HCT116 (cell line): ENCODE data around the gene GZF1. TPM values are rescaled to one million over a fixed set of nuclear protein-coding genes. Genes with fewer than 3 reads are reported as not detected.

Experiments
- ATAC-seq: fragments of 200-7000 bp; cut with Tn5 transposase; 2 replicates; pipeline ENCODE4 v1.9.1; 2020; ENCODE audit warnings: mild to moderate bottlenecking, moderate library complexity
- BruUV-seq: library from RNA; stranded (reverse); fragments of 400-500 nt; replicated peaks from 2 replicates; lab custom pipeline; 2021; lab: Mats Ljungman, UMichigan
- CTCF ChIA-PET: fragments of 300-600 bp; sonication (Branson Sonifier 250); formaldehyde crosslinking; loops from one replicate; lab custom pipeline; 2021; ENCODE audit warnings: antibody characterized with exemption; lab: Charles Lee
- POLR2A ChIA-PET: fragments of 300-600, 350-600 bp; sonication (Branson Sonifier 250); formaldehyde crosslinking; loops from one replicate; lab custom pipeline; 2021; ENCODE audit warnings: antibody characterized with exemption; lab: Charles Lee
- RAD21 ChIA-PET, 2 experiments: fragments of 300-600 bp; sonication (Branson Sonifier 250); formaldehyde crosslinking; loops; one replicate each; lab custom pipeline; 2023; ENCODE audit warnings: low total read pairs in 2 of 2; ENCODE audit not compliant: uncharacterized antibody in 2 of 2, unreplicated experiment in 2 of 2, low non-redundant PET in 1 of 2; lab: Charles Lee
- DNase-seq: peaks from one replicate; pipeline ENCODE4 v3.0.0-alpha.2; 2010; ENCODE audit warnings: low read depth, low spot score
- H2AFZ ChIP-seq: fragments of 200-600 bp; shearing (Covaris generic), sonication (generic); 2 replicates; pipeline ENCODE4 v1.6.1; 2017; ENCODE audit warnings: low read depth, mixed run types, mixed read lengths, antibody characterized with exemption, low read length; ENCODE audit not compliant: poor library complexity, severe bottlenecking
- H3K27ac ChIP-seq: 2 replicates; pipeline ENCODE4 v1.5.1; 2012; ENCODE audit warnings: low read depth, low read length
- H3K27me3 ChIP-seq: fragments of 200-600 bp; sonication (generic); 2 replicates; pipeline ENCODE4 v1.6.1; 2016; ENCODE audit warnings: mixed run types, low read length, mixed read lengths; ENCODE audit not compliant: insufficient read depth
- H3K36me3 ChIP-seq, 2 experiments: fragments of 200-500 bp in 1 of 2; fragments of 200-600 bp in 1 of 2; sonication (Bioruptor generic) in 1 of 2; sonication (generic) in 1 of 2; 2 replicates each; pipeline versions ENCODE4 v1.5.1 to v1.6.1; 2014 to 2016; ENCODE audit warnings: low read length in 2 of 2, inconsistent platforms in 1 of 2, mixed read lengths in 1 of 2, mixed run types in 1 of 2; ENCODE audit not compliant: insufficient read depth in 2 of 2, control insufficient read depth in 1 of 2
- H3K4me1 ChIP-seq, 2 experiments: fragments of 200-600 bp in 1 of 2; sonication (generic) in 1 of 2; 2 replicates each; pipeline versions ENCODE4 v1.5.1 to v1.6.1; 2012 to 2017; ENCODE audit warnings: low read length in 2 of 2, inconsistent platforms in 1 of 2, mild to moderate bottlenecking in 1 of 2, mixed read lengths in 1 of 2, mixed run types in 1 of 2, moderate library complexity in 1 of 2; ENCODE audit not compliant: insufficient read depth in 2 of 2, control insufficient read depth in 1 of 2
- H3K4me2 ChIP-seq: fragments of 200-600 bp; sonication (generic); 2 replicates; pipeline ENCODE4 v1.6.1; 2017; ENCODE audit warnings: mixed run types, low read length, mixed read lengths
- H3K4me3 ChIP-seq, 2 experiments: fragments of 200-600 bp in 1 of 2; sonication (generic) in 1 of 2; replicated peaks in 1 of 2; 2 replicates each; pipeline ENCODE4 v1.5.1; 2011 to 2016; ENCODE audit warnings: low read length in 2 of 2, control low read depth in 1 of 2, low read depth in 1 of 2, mild to moderate bottlenecking in 1 of 2, mixed read lengths in 1 of 2, mixed run types in 1 of 2
- H3K79me2 ChIP-seq: fragments of 200-600 bp; sonication (generic); 2 replicates; pipeline ENCODE4 v1.6.1; 2017; ENCODE audit warnings: mild to moderate bottlenecking, mixed run types, low read length, moderate library complexity, mixed read lengths; ENCODE audit not compliant: insufficient read depth
- H3K9ac ChIP-seq: fragments of 200-600 bp; sonication (generic); 2 replicates; pipeline ENCODE4 v1.6.1; 2016; ENCODE audit warnings: low read length, mixed read lengths
- H3K9me2 ChIP-seq: fragments of 200-600 bp; sonication (generic), shearing (Covaris generic); 2 replicates; pipeline ENCODE4 v1.6.1; 2017; ENCODE audit warnings: mixed run types, mild to moderate bottlenecking, moderate library complexity; ENCODE audit not compliant: insufficient read depth
- H3K9me3 ChIP-seq, 2 experiments: fragments of 200-500 bp in 1 of 2; fragments of 200-600 bp in 1 of 2; sonication (Bioruptor generic) in 1 of 2; sonication (generic) in 1 of 2; 2 replicates each; pipeline ENCODE4 v1.6.1; 2014 to 2017; ENCODE audit warnings: low read length in 2 of 2, mixed read lengths in 2 of 2, inconsistent platforms in 1 of 2, low read depth in 1 of 2, mild to moderate bottlenecking in 1 of 2, mixed run types in 1 of 2, moderate library complexity in 1 of 2; ENCODE audit not compliant: control insufficient read depth in 1 of 2, insufficient read depth in 1 of 2
- H4K20me1 ChIP-seq: fragments of 200-600 bp; sonication (generic), shearing (Covaris generic); 2 replicates; pipeline ENCODE4 v1.6.1; 2017; ENCODE audit warnings: mixed run types, mild to moderate bottlenecking, moderate library complexity; ENCODE audit not compliant: insufficient read depth
- CBX3 ChIP-seq: IDR thresholded peaks from 2 replicates; pipeline ENCODE4 v1.6.1; 2012; ENCODE audit warnings: low read depth
- CEBPB ChIP-seq: IDR thresholded peaks from 2 replicates; pipeline ENCODE4 v1.6.1; 2012; ENCODE audit warnings: low read depth
- ELF1 ChIP-seq: IDR thresholded peaks from 2 replicates; pipeline ENCODE4 v1.6.1; 2012; ENCODE audit warnings: low read depth, borderline replicate concordance
- TCF7L2 ChIP-seq: IDR thresholded peaks from 2 replicates; pipeline ENCODE4 v1.7.0; 2011; ENCODE audit warnings: borderline replicate concordance, inconsistent platforms; ENCODE audit not compliant: insufficient read depth, insufficient read length; ENCODE audit errors: extremely low read depth
- YY1 ChIP-seq: IDR thresholded peaks from 2 replicates; pipeline ENCODE4 v1.6.1; 2011; ENCODE audit warnings: low read length, low read depth, moderate library complexity, mild to moderate bottlenecking; ENCODE audit not compliant: insufficient replicate concordance; ENCODE audit errors: extremely low read depth
- intact Hi-C: fragments of 100-400 bp; cut with micrococcal nuclease; formaldehyde crosslinking; loops from 2 replicates; pipeline ENCODE4 v1.10.0; 2022
- total RNA-seq: library from RNA; stranded (reverse); gene quantifications from one replicate; pipeline ENCODE4 v1.2.1, GENCODE V29; 2021; ENCODE audit not compliant: unreplicated experiment
- TF ChIP-seq, protein P1 (sequence below), 3 experiments: fragments of 200-600 bp in 1 of 3; sonication (generic) in 1 of 3; IDR thresholded peaks in 2 of 3; conservative IDR thresholded peaks in 1 of 3; 2 replicates each; pipeline ENCODE4 v1.5.1; 2012 to 2017; ENCODE audit warnings: low read depth in 2 of 3, low read length in 2 of 3, antibody characterized with exemption in 1 of 3, borderline replicate concordance in 1 of 3, control low read depth in 1 of 3, mild to moderate bottlenecking in 1 of 3, mixed read lengths in 1 of 3, mixed run types in 1 of 3, moderate library complexity in 1 of 3; ENCODE audit not compliant: insufficient read depth in 1 of 3
- TF ChIP-seq, protein P2 (sequence below): IDR thresholded peaks from 2 replicates; pipeline ENCODE4 v1.6.1; 2011; ENCODE audit warnings: mild to moderate bottlenecking, low read length, moderate library complexity; ENCODE audit not compliant: insufficient replicate concordance; ENCODE audit errors: extremely low read depth
- TF ChIP-seq, protein P3 (sequence below): IDR thresholded peaks from 2 replicates; pipeline ENCODE4 v1.6.1; 2012

Gene GZF1
- total RNA-seq, 1 experiment from 2014 or later = 10.4 TPM

DNA sequence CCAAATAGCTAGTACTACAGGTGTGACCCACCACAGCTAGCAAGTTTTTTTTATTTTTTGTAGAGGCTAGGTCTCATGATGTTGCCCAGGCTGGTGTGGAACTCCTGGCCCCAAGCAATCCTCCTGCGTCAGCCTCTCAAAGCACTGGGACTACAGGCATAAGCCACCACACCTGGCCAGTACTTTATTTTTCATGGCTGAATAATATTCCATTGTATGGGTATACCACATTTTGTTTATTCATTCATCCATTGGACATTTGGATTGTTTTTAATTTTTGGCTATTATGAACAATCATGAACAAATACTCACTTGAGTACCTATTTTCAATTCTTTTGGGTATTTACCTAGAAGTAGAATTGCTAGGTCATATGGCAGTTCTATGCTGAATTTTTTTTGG, 18.4 kb upstream of the GZF1 start:
- no peak overlapping the region for H3K27ac ChIP-seq
- no TSS peak for BruUV-seq
- no peak overlapping the region for H3K4me2 ChIP-seq
- ChIA-PET RAD21 (no interaction called here), POLR2A (no interaction called here), CTCF (no interaction called here)
- DNase-seq (no peak), ATAC-seq (no peak)
- H3K4me1 ChIP-seq = no peaks in the 10 kb centered on the region; a peak in 1 of 4 replicates
- H3K9me2 ChIP-seq = no peaks in the 10 kb centered on the region
- no peak overlapping the region for H3K4me3 ChIP-seq
- H3K9ac ChIP-seq = no peak overlapping the region
- H3K27me3 ChIP-seq = peaks cover 18% of the 10 kb centered on the region; the same call in 1 of the 2 replicates
- H3K79me2 ChIP-seq = no peaks in the 10 kb centered on the region
- H2AFZ ChIP-seq = no peak overlapping the region
- H4K20me1 ChIP-seq = no peaks in the 10 kb centered on the region
- H3K36me3 ChIP-seq = no peaks in the 10 kb centered on the region
- H3K9me3 ChIP-seq = no peaks in the 10 kb centered on the region
- intact Hi-C loops = loop anchor here (5.0 kb wide), 1 partner anchor 1006 kb away; no protein-coding TSS in a partner anchor
- TF ChIP-seq, protein P1, sequence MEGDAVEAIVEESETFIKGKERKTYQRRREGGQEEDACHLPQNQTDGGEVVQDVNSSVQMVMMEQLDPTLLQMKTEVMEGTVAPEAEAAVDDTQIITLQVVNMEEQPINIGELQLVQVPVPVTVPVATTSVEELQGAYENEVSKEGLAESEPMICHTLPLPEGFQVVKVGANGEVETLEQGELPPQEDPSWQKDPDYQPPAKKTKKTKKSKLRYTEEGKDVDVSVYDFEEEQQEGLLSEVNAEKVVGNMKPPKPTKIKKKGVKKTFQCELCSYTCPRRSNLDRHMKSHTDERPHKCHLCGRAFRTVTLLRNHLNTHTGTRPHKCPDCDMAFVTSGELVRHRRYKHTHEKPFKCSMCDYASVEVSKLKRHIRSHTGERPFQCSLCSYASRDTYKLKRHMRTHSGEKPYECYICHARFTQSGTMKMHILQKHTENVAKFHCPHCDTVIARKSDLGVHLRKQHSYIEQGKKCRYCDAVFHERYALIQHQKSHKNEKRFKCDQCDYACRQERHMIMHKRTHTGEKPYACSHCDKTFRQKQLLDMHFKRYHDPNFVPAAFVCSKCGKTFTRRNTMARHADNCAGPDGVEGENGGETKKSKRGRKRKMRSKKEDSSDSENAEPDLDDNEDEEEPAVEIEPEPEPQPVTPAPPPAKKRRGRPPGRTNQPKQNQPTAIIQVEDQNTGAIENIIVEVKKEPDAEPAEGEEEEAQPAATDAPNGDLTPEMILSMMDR (IDR thresholded peaks at IDR 0.05 in 2 of 3, conservative IDR thresholded peaks at IDR 0.05 in 1 of 3; ENCODE audit: borderline replicate concordance in 1 of 3, insufficient read depth in 1 of 3, low read depth in 2 of 3, low read length in 2 of 3) = no peak
- TF ChIP-seq, protein P2, sequence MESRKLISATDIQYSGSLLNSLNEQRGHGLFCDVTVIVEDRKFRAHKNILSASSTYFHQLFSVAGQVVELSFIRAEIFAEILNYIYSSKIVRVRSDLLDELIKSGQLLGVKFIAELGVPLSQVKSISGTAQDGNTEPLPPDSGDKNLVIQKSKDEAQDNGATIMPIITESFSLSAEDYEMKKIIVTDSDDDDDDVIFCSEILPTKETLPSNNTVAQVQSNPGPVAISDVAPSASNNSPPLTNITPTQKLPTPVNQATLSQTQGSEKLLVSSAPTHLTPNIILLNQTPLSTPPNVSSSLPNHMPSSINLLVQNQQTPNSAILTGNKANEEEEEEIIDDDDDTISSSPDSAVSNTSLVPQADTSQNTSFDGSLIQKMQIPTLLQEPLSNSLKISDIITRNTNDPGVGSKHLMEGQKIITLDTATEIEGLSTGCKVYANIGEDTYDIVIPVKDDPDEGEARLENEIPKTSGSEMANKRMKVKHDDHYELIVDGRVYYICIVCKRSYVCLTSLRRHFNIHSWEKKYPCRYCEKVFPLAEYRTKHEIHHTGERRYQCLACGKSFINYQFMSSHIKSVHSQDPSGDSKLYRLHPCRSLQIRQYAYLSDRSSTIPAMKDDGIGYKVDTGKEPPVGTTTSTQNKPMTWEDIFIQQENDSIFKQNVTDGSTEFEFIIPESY = no peak
- TF ChIP-seq ELF1 (no peak), TCF7L2 (no peak), CBX3 (no peak), YY1 (no peak), CEBPB (no peak)
- TF ChIP-seq, protein P3, sequence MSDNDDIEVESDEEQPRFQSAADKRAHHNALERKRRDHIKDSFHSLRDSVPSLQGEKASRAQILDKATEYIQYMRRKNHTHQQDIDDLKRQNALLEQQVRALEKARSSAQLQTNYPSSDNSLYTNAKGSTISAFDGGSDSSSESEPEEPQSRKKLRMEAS = no peak
- TF ChIP-seq, all 23 proteins: peak for 0
